AG10803 (cell line): ENCODE data around the gene PGM3.

Experiments used
- DNase-seq: peaks from one replicate; pipeline ENCODE4 v3.0.0; 2010; ENCODE audit warnings: low read depth
- H3K4me3 ChIP-seq: 2 replicates; pipeline ENCODE4 v1.5.1; 2011; ENCODE audit warnings: mild to moderate bottlenecking, low read length, control low read depth
- CTCF ChIP-seq: conservative IDR thresholded peaks from 2 replicates; pipeline ENCODE4 v1.5.1; 2011; ENCODE audit warnings: mild to moderate bottlenecking, low read length, control low read depth, inconsistent platforms

PGM3 gene

GRCh38 chr6:83218646-83219045 lies 25.6 kb upstream of the PGM3 start:
- TF ChIP-seq CTCF = no peak
- no peak overlapping the region for H3K4me3 ChIP-seq
- no peak for DNase-seq

- TF ChIP-seq CTCF = no peak
- DNase-seq = no peak
- no peak overlapping the region for H3K4me3 ChIP-seq
These were observed 23.7 kb upstream of the PGM3 start for GRCh38 chr6:83216806-83217205.

- H3K4me3 ChIP-seq = no peak overlapping the region
- peak; percentile 97 for TF ChIP-seq CTCF
- peak; percentile 80 for DNase-seq
These were observed 22.3 kb upstream of the PGM3 start for GRCh38 chr6:83215131-83216047.

GRCh38 chr6:83202031-83202430 lies 9.0 kb upstream of the PGM3 start:
- no peak overlapping the region for H3K4me3 ChIP-seq
- no peak for DNase-seq
- TF ChIP-seq CTCF = no peak

- DNase-seq = peak; percentile 37
- H3K4me3 ChIP-seq = no peak overlapping the region
- TF ChIP-seq CTCF = no peak
These were observed 6.8 kb upstream of the PGM3 start for GRCh38 chr6:83199863-83200225.

GRCh38 chr6:83199173-83199862 lies 6.3 kb upstream of the PGM3 start:
- TF ChIP-seq CTCF = no peak
- DNase-seq = no peak
- H3K4me3 ChIP-seq = no peak overlapping the region
